NT2/D1 (cell line): ENCODE measurements around the gene MAST4.

ENCODE experiments used
- SUZ12 ChIP-seq: IDR thresholded peaks from 2 replicates; pipeline ENCODE4 v1.6.1; 2011; ENCODE audit not compliant: insufficient read length, insufficient read depth; ENCODE audit errors: extremely low read depth
- YY1 ChIP-seq: IDR thresholded peaks from 2 replicates; pipeline ENCODE4 v1.6.1; 2011; ENCODE audit not compliant: insufficient read length, insufficient read depth
- ZNF274 ChIP-seq: IDR thresholded peaks from 2 replicates; pipeline ENCODE4 v1.6.1; 2011; ENCODE audit warnings: mild to moderate bottlenecking, low read depth, low read length

GRCh38 chr5:66987949-66988838, 392.0 kb downstream of the MAST4 start:
- TF ChIP-seq YY1 = no peak
- no peak for TF ChIP-seq SUZ12
- TF ChIP-seq ZNF274 = no peak
